ENCODE measurements around the gene OSGEP. TPM values are rescaled to one million over a fixed set of nuclear protein-coding genes. Genes with fewer than 3 reads are reported as not detected.

Gene OSGEP
- total RNA-seq, 1 donor from 2014 or later: 38.8 TPM

- DNase-seq (ENCODE audit: low spot score) (no peak), ATAC-seq (peak; percentile 25)
- intact Hi-C loops (cut with DNase I): no loop called here
Observed at GRCh38 chr14:20412411-20412810, 42.2 kb downstream of the OSGEP start.

- intact Hi-C loops (cut with DNase I): no loop called here
Observed at GRCh38 chr14:20409226-20409625, 45.4 kb downstream of the OSGEP start.

GRCh38 chr14:20403521-20403920 is 51.1 kb downstream of the OSGEP start:
- ATAC-seq (no peak), DNase-seq (ENCODE audit: low spot score) (no peak)
- intact Hi-C loops (cut with DNase I): no loop called here

More at GRCh38 chr14:20409226-20409625, 45.4 kb downstream of the OSGEP start:
- DNase-seq (ENCODE audit: low spot score) (no peak), ATAC-seq (no peak)

- intact Hi-C loops (cut with DNase I): no loop called here
- DNase-seq (ENCODE audit: low spot score): no peak
- ATAC-seq: no peak
Observed at GRCh38 chr14:20400965-20401593, 53.5 kb downstream of the OSGEP start.

- ATAC-seq (no peak), DNase-seq (ENCODE audit: low spot score) (no peak)
- intact Hi-C loops (cut with DNase I): no loop called here
Observed at GRCh38 chr14:20400589-20400964, 54.0 kb downstream of the OSGEP start.

GRCh38 chr14:20397511-20397910 is 57.1 kb downstream of the OSGEP start:
- no peak for ATAC-seq
- intact Hi-C loops (cut with DNase I): no loop called here
- no peak for DNase-seq (ENCODE audit: low spot score)

Other genes starting within 250 kb of the OSGEP start
- not detected for gene OR11H6, start 231.1 kb downstream of the OSGEP start, total RNA-seq
- not detected for gene OR11H7, start 225.8 kb downstream of the OSGEP start, total RNA-seq
- not detected for gene OR11H4, start 215.5 kb downstream of the OSGEP start, total RNA-seq
- gene TTC5, start 148.9 kb downstream of the OSGEP start, total RNA-seq: 19.9 TPM
- gene CCNB1IP1, start 121.5 kb downstream of the OSGEP start, total RNA-seq: 51.4 TPM
- 23.7 TPM for gene PARP2, start 111.2 kb downstream of the OSGEP start, total RNA-seq
- gene TEP1, start 41.3 kb downstream of the OSGEP start, total RNA-seq: 44.7 TPM
- 2.1 TPM for gene KLHL33, start 18.6 kb downstream of the OSGEP start, total RNA-seq
- gene APEX1, start 414 bp upstream of the OSGEP start, total RNA-seq: 68.0 TPM
- gene PIP4P1, start 6.6 kb upstream of the OSGEP start, total RNA-seq: 33.0 TPM
- gene PNP, start 14.6 kb upstream of the OSGEP start, total RNA-seq: 34.2 TPM
- gene RNASE10, start 50.7 kb upstream of the OSGEP start, total RNA-seq: 0.71 TPM
- not detected for gene RNASE9, start 106.2 kb upstream of the OSGEP start, total RNA-seq
- gene RNASE11, start 133.2 kb upstream of the OSGEP start, total RNA-seq: not detected
- gene RNASE12, start 136.6 kb upstream of the OSGEP start, total RNA-seq: not detected
- not detected for gene OR6S1, start 186.9 kb upstream of the OSGEP start, total RNA-seq
- gene RNASE4, start 229.7 kb upstream of the OSGEP start, total RNA-seq: 81.6 TPM
- gene ANG, start 234.0 kb upstream of the OSGEP start, total RNA-seq: 24.5 TPM